Activated CD4-positive, alpha-beta T cell treated with anti-CD3 and anti-CD28 coated beads for 1 hour (primary cell): ENCODE data around the gene PRKD3.
A peak's percentile ranks its signal among the peaks of the same experiment; 100 is the strongest.

ENCODE experiments used
- DNase-seq: peaks from one replicate; pipeline ENCODE4 v3.0.0-alpha.2; 2020

The PRKD3 gene

GRCh38 chr2:37342591-37343220, 18.1 kb upstream of the PRKD3 start:
- DNase-seq: no peak

- DNase-seq: no peak
These were observed 16.0 kb upstream of the PRKD3 start for GRCh38 chr2:37340637-37341036.

GRCh38 chr2:37338933-37339332, 14.3 kb upstream of the PRKD3 start:
- DNase-seq: no peak

GRCh38 chr2:37337620-37338280, 13.1 kb upstream of the PRKD3 start:
- DNase-seq: no peak

GRCh38 chr2:37335604-37336003, 11.0 kb upstream of the PRKD3 start:
- no peak for DNase-seq

- no peak for DNase-seq
These were observed 8.6 kb upstream of the PRKD3 start for GRCh38 chr2:37333256-37333655.

- no peak for DNase-seq
These were observed 7.9 kb upstream of the PRKD3 start for GRCh38 chr2:37332560-37332959.

GRCh38 chr2:37330681-37331080, 6.0 kb upstream of the PRKD3 start:
- no peak for DNase-seq

GRCh38 chr2:37326866-37327634, 2.4 kb upstream of the PRKD3 start:
- no peak for DNase-seq

GRCh38 chr2:37326285-37326684, 1.7 kb upstream of the PRKD3 start:
- DNase-seq: no peak

- DNase-seq: no peak
These were observed 1.0 kb upstream of the PRKD3 start for GRCh38 chr2:37325625-37326071.

GRCh38 chr2:37324536-37324785, 172 bp downstream of the PRKD3 start:
- no peak for DNase-seq

GRCh38 chr2:37323781-37324535, 675 bp downstream of the PRKD3 start:
- DNase-seq: peak; percentile 19

GRCh38 chr2:37323176-37323780, 1.4 kb downstream of the PRKD3 start:
- DNase-seq: no peak

- DNase-seq: no peak
These were observed 2.3 kb downstream of the PRKD3 start for GRCh38 chr2:37322368-37322767.

- no peak for DNase-seq
These were observed 3.5 kb downstream of the PRKD3 start for GRCh38 chr2:37321029-37321682.

GRCh38 chr2:37319754-37320609, 4.7 kb downstream of the PRKD3 start:
- DNase-seq: no peak

- DNase-seq: no peak
These were observed 6.2 kb downstream of the PRKD3 start for GRCh38 chr2:37318401-37318800.

- no peak for DNase-seq
These were observed 6.9 kb downstream of the PRKD3 start for GRCh38 chr2:37317746-37318145.

GRCh38 chr2:37316181-37316580, 8.5 kb downstream of the PRKD3 start:
- DNase-seq: no peak

- DNase-seq: no peak
These were observed 9.3 kb downstream of the PRKD3 start for GRCh38 chr2:37315364-37315763.

GRCh38 chr2:37307500-37307899, 17.1 kb downstream of the PRKD3 start:
- no peak for DNase-seq
